ENCODE measurements around the gene NSUN6.

DNA sequence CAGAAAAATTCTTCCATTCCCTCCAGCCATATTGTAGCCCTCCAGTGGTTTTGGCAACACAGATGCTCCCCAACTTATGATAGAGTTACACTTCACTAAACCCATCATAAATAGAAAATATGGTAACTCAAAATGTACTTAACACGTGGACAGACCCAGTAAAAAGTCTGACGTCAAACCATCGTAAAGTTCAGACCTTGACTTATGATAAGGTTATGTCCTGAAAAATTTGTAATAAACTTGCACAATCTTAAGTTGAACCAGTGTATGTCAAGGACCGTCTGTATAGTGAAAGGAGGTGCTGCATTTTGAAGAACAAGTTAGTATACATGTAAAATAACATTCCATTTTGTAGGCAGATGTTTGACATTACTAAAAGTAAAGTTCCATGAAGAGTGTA lies 142.8 kb downstream of the NSUN6 start:
- no peak for TF ChIP-seq POLR2A (IDR thresholded peaks at IDR 0.05)
- TF ChIP-seq, protein P1, sequence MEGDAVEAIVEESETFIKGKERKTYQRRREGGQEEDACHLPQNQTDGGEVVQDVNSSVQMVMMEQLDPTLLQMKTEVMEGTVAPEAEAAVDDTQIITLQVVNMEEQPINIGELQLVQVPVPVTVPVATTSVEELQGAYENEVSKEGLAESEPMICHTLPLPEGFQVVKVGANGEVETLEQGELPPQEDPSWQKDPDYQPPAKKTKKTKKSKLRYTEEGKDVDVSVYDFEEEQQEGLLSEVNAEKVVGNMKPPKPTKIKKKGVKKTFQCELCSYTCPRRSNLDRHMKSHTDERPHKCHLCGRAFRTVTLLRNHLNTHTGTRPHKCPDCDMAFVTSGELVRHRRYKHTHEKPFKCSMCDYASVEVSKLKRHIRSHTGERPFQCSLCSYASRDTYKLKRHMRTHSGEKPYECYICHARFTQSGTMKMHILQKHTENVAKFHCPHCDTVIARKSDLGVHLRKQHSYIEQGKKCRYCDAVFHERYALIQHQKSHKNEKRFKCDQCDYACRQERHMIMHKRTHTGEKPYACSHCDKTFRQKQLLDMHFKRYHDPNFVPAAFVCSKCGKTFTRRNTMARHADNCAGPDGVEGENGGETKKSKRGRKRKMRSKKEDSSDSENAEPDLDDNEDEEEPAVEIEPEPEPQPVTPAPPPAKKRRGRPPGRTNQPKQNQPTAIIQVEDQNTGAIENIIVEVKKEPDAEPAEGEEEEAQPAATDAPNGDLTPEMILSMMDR (IDR thresholded peaks at IDR 0.05): no peak
